Esophagus muscularis mucosa (tissue), 3 donors: ENCODE results near the gene HSPA4.

Source experiments
- POLR2A ChIP-seq: fragments of 450-650 bp; IDR thresholded peaks from one replicate; pipeline ENCODE4 v1.6.1; 2017; ENCODE audit warnings: antibody characterized with exemption, moderate library complexity, mild to moderate bottlenecking, low read depth
- TF ChIP-seq, protein P1 (sequence below), 3 experiments: fragments of 200-600 bp in 2 of 3; fragments of 450-650 bp in 1 of 3; sonication (generic) in 2 of 3; IDR thresholded peaks; one replicate each; pipeline ENCODE4 v1.5.1; 2017 to 2019; ENCODE audit warnings: antibody characterized with exemption in 3 of 3, mild to moderate bottlenecking in 2 of 3, moderate library complexity in 1 of 3

DNA sequence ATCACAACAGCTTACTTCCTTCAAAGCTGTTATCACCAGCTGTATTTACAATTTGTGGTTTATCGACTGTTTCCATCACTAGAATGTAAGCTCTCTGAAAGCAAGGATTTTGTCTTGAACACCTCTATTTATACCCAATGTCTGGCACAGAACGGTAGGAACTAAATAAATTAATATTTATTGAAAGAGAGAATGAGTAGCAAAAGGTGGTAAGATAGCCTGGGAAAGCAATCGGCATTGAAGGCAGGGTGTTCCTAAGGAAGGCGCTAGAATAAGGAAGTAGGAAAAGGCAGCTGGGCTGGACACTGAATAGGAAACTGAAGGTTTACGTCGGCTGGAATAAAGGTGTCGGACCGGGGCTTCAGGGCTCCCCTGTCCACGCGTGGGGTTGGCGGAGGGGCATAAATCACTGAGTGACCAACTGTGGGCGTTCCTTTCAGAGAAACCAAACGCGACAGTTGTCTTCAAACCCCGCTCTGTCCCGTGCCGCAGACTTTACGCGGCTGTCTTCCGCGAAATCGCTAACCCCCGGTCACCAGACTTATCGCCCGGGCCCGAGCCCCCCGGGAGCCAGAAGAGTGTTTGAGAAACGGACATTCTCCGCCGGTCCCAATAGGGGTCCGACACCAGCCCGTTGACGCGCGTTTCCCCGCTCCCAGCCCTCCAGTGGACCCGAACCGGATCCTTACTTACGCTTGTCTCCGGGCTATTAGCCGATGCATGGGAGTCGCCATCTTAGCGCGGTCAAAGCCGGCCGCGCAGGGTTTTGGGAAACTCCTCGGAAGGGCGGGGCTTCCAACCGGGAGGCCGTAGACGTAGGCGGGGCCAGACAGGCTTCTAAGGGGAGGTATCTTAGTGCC is 25.8 kb upstream of the HSPA4 start, which contains the start of gene ZCCHC10:
- TF ChIP-seq, protein P1, sequence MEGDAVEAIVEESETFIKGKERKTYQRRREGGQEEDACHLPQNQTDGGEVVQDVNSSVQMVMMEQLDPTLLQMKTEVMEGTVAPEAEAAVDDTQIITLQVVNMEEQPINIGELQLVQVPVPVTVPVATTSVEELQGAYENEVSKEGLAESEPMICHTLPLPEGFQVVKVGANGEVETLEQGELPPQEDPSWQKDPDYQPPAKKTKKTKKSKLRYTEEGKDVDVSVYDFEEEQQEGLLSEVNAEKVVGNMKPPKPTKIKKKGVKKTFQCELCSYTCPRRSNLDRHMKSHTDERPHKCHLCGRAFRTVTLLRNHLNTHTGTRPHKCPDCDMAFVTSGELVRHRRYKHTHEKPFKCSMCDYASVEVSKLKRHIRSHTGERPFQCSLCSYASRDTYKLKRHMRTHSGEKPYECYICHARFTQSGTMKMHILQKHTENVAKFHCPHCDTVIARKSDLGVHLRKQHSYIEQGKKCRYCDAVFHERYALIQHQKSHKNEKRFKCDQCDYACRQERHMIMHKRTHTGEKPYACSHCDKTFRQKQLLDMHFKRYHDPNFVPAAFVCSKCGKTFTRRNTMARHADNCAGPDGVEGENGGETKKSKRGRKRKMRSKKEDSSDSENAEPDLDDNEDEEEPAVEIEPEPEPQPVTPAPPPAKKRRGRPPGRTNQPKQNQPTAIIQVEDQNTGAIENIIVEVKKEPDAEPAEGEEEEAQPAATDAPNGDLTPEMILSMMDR (IDR thresholded peaks at IDR 0.05) = no peak
- peak; percentile 12 for TF ChIP-seq POLR2A
